SK-N-SH treated with all-trans-retinoic acid at 6 μM for 48 hours (cell line): ENCODE measurements around the gene PLOD2.

Experiments
- ATAC-seq: fragments of 200-7000 bp; cut with Tn5 transposase; 3 replicates; pipeline ENCODE4 v1.9.1; 2020; ENCODE audit warnings: mild to moderate bottlenecking, moderate library complexity
- ARNTL ChIP-seq: fragments of 450-650 bp; formaldehyde crosslinking; IDR thresholded peaks from 2 replicates; pipeline ENCODE4 v1.5.0; 2020; ENCODE audit warnings: low read depth, mild to moderate bottlenecking, moderate library complexity, borderline replicate concordance
- BACH2 ChIP-seq: fragments of 250-450 bp; sonication (Bioruptor Pico); IDR thresholded peaks from 2 replicates; pipeline ENCODE4 v1.9.0; 2021; ENCODE audit warnings: mild to moderate bottlenecking, borderline replicate concordance
- CREB5 ChIP-seq: fragments of 250-450 bp; sonication (Bioruptor Pico); IDR thresholded peaks from 2 replicates; pipeline ENCODE4 v1.5.1; 2020; ENCODE audit warnings: low read depth, mild to moderate bottlenecking, moderate library complexity
- CSRNP3 ChIP-seq: fragments of 250-450 bp; sonication (Bioruptor Pico); IDR thresholded peaks from 2 replicates; pipeline ENCODE4 v1.5.1; 2021; ENCODE audit warnings: mild to moderate bottlenecking, moderate library complexity
- ESRRG ChIP-seq: fragments of 250-450 bp; sonication (Bioruptor Pico); IDR thresholded peaks from 2 replicates; pipeline ENCODE4 v1.6.1; 2021; ENCODE audit warnings: mild to moderate bottlenecking
- ISL1 ChIP-seq: fragments of 250-450 bp; sonication (Bioruptor Pico); IDR thresholded peaks from 2 replicates; pipeline ENCODE4 v2.1.2; 2022; ENCODE audit warnings: mild to moderate bottlenecking, moderate library complexity
- OSR1 ChIP-seq: fragments of 250-450 bp; sonication (Bioruptor Pico); IDR thresholded peaks from 2 replicates; pipeline ENCODE4 v1.8.0; 2022; ENCODE audit warnings: moderate library complexity, mild to moderate bottlenecking, inconsistent platforms
- POU6F1 ChIP-seq: fragments of 250-450 bp; sonication (Bioruptor Pico); IDR thresholded peaks from 2 replicates; pipeline ENCODE4 v1.8.0; 2021; ENCODE audit warnings: low read depth, mild to moderate bottlenecking, moderate library complexity, borderline replicate concordance
- PPARA ChIP-seq: fragments of 250-450 bp; sonication (Bioruptor Pico); IDR thresholded peaks from 2 replicates; pipeline ENCODE4 v1.5.0; 2020; ENCODE audit warnings: mild to moderate bottlenecking, borderline replicate concordance
- RARB ChIP-seq: fragments of 250-450 bp; sonication (Bioruptor Pico); IDR thresholded peaks from 2 replicates; pipeline ENCODE4 v1.8.0; 2021; ENCODE audit warnings: mild to moderate bottlenecking, moderate library complexity
- SNAI2 ChIP-seq: fragments of 250-450 bp; sonication (Bioruptor Pico); IDR thresholded peaks from 2 replicates; pipeline ENCODE4 v1.5.0; 2020; ENCODE audit warnings: mild to moderate bottlenecking, moderate library complexity
- TCF4 ChIP-seq: fragments of 250-450 bp; sonication (Bioruptor Pico); IDR thresholded peaks from 2 replicates; pipeline ENCODE4 v1.8.0; 2021; ENCODE audit warnings: mild to moderate bottlenecking, moderate library complexity, borderline replicate concordance
- TOX ChIP-seq: fragments of 250-450 bp; sonication (Bioruptor Pico); IDR thresholded peaks from 2 replicates; pipeline ENCODE4 v1.8.0; 2021; ENCODE audit warnings: mild to moderate bottlenecking, moderate library complexity, borderline replicate concordance
- TSHZ2 ChIP-seq: fragments of 250-450 bp; sonication (Bioruptor Pico); IDR thresholded peaks from 2 replicates; pipeline ENCODE4 v1.5.0; 2020; ENCODE audit warnings: mild to moderate bottlenecking, moderate library complexity
- ZC3H10 ChIP-seq: fragments of 250-450 bp; sonication (Bioruptor Pico); IDR thresholded peaks from 2 replicates; pipeline ENCODE4 v1.5.1; 2021; ENCODE audit warnings: mild to moderate bottlenecking, moderate library complexity
- ZFP3 ChIP-seq: fragments of 250-450 bp; sonication (Bioruptor Pico); IDR thresholded peaks from 2 replicates; pipeline ENCODE4 v1.5.0; 2020; ENCODE audit warnings: mild to moderate bottlenecking, moderate library complexity
- ZFP30 ChIP-seq: fragments of 450-650 bp; formaldehyde crosslinking; IDR thresholded peaks from 2 replicates; pipeline ENCODE4 v1.5.0; 2022; ENCODE audit warnings: mild to moderate bottlenecking, moderate library complexity
- ZNF565 ChIP-seq: fragments of 450-650 bp; formaldehyde crosslinking; conservative IDR thresholded peaks from 2 replicates; pipeline ENCODE4 v1.5.0; 2020; ENCODE audit warnings: low read depth, mild to moderate bottlenecking, moderate library complexity
- ZNF70 ChIP-seq: fragments of 450-650 bp; formaldehyde crosslinking; IDR thresholded peaks from 2 replicates; pipeline ENCODE4 v1.5.0; 2020; ENCODE audit warnings: mild to moderate bottlenecking, moderate library complexity
- ZNF8 ChIP-seq: fragments of 450-650 bp; formaldehyde crosslinking; IDR thresholded peaks from 2 replicates; pipeline ENCODE4 v1.5.0; 2020; ENCODE audit warnings: mild to moderate bottlenecking, moderate library complexity

PLOD2 gene

GRCh38 chr3:146036281-146036680, 124.7 kb downstream of the PLOD2 start:
- TF ChIP-seq ZFP3 (no peak), CREB5 (CRISPR knock-in tag) (no peak), ESRRG (no peak), OSR1 (no peak)
- TF ChIP-seq, all 23 proteins: peak for 0
- no peak for ATAC-seq

- ATAC-seq, result no peak
- no peak for TF ChIP-seq OSR1
- TF ChIP-seq ZNF8 (CRISPR knock-in tag), result no peak
- TF ChIP-seq POU6F1 (CRISPR knock-in tag), result no peak
- TF ChIP-seq CREB5 (CRISPR knock-in tag), result no peak
- TF ChIP-seq ZC3H10 (CRISPR knock-in tag), result no peak
- TF ChIP-seq ZNF565 (CRISPR knock-in tag), result no peak
- no peak for TF ChIP-seq TOX (CRISPR knock-in tag)
- TF ChIP-seq RARB, result no peak
- TF ChIP-seq ZFP30, result no peak
- TF ChIP-seq TCF4 (CRISPR knock-in tag), result no peak
- TF ChIP-seq, all 23 proteins: peak for 0
These were observed 125.6 kb downstream of the PLOD2 start for GRCh38 chr3:146035366-146035765.

- ATAC-seq, result no peak
- TF ChIP-seq ZFP30 (no peak), ISL1 (CRISPR knock-in tag) (no peak)
- TF ChIP-seq, all 23 proteins: peak for 0
These were observed 127.0 kb downstream of the PLOD2 start for GRCh38 chr3:146033950-146034349.

GRCh38 chr3:146026547-146026946, 134.4 kb downstream of the PLOD2 start:
- ATAC-seq, result no peak
- no peak for TF ChIP-seq POU6F1 (CRISPR knock-in tag)
- TF ChIP-seq CSRNP3, result no peak
- TF ChIP-seq ESRRG, result no peak
- TF ChIP-seq ZNF70 (CRISPR knock-in tag), result no peak
- TF ChIP-seq TCF4 (CRISPR knock-in tag), result no peak
- TF ChIP-seq PPARA (CRISPR knock-in tag), result no peak
- TF ChIP-seq ISL1 (CRISPR knock-in tag), result no peak

GRCh38 chr3:146024260-146024659, 136.7 kb downstream of the PLOD2 start:
- TF ChIP-seq ZNF8 (CRISPR knock-in tag) (no peak), SNAI2 (no peak), RARB (no peak), ZFP3 (no peak), PPARA (CRISPR knock-in tag) (no peak), CSRNP3 (no peak), ZFP30 (no peak), OSR1 (no peak), ARNTL (CRISPR knock-in tag) (no peak), TCF4 (CRISPR knock-in tag) (no peak), TSHZ2 (no peak), CREB5 (CRISPR knock-in tag) (no peak), BACH2 (CRISPR knock-in tag) (no peak)
- no peak for ATAC-seq
